H1 (cell line): ENCODE results near the gene ODAD3.
A peak's percentile ranks its signal among the peaks of the same experiment; 100 is the strongest.

Source experiments
- ATF3 ChIP-seq: IDR thresholded peaks from 2 replicates; pipeline ENCODE4 v1.6.1; 2011; ENCODE audit warnings: low read depth, mild to moderate bottlenecking, low read length; ENCODE audit not compliant: insufficient read depth
- BACH1 ChIP-seq: IDR thresholded peaks from 2 replicates; pipeline ENCODE4 v1.6.1; 2012; ENCODE audit warnings: low read length, improper control_type of control experiment
- CTCF ChIP-seq, 3 experiments: IDR thresholded peaks; 1 replicate in 2 of 3; 2 replicates in 1 of 3; pipeline versions ENCODE4 v1.5.1 to v1.6.1; 2011; ENCODE audit warnings: low read length in 3 of 3, mild to moderate bottlenecking in 3 of 3, inconsistent platforms in 2 of 3, low read depth in 1 of 3, moderate library complexity in 1 of 3; ENCODE audit not compliant: insufficient read depth in 1 of 3; ENCODE audit errors: control extremely low read depth in 1 of 3
- EZH2 ChIP-seq: fragments of 200-600 bp; sonication (generic); IDR thresholded peaks from 2 replicates; pipeline ENCODE4 v1.7.1; 2012; ENCODE audit warnings: low read depth, mild to moderate bottlenecking, moderate library complexity, low read length, inconsistent platforms; ENCODE audit not compliant: severe bottlenecking
- GTF2F1 ChIP-seq: IDR thresholded peaks from 2 replicates; pipeline ENCODE4 v1.6.1; 2012; ENCODE audit warnings: low read depth, low read length, improper control_type of control experiment, borderline replicate concordance
- JUN ChIP-seq: IDR thresholded peaks from 2 replicates; pipeline ENCODE4 v1.6.1; 2011; ENCODE audit warnings: low read depth, mild to moderate bottlenecking, improper control_type of control experiment, low read length
- POLR2A ChIP-seq, 2 experiments: IDR thresholded peaks; 1 replicate in 1 of 2; 2 replicates in 1 of 2; pipeline ENCODE4 v1.6.1; 2011; ENCODE audit warnings: low read depth in 2 of 2, low read length in 2 of 2, mild to moderate bottlenecking in 2 of 2; ENCODE audit errors: control extremely low read depth in 1 of 2
- POU5F1 ChIP-seq: IDR thresholded peaks from 2 replicates; pipeline ENCODE4 v1.6.1; 2011; ENCODE audit warnings: low read depth, mild to moderate bottlenecking, low read length, moderate library complexity
- RAD21 ChIP-seq, 2 experiments: IDR thresholded peaks in 1 of 2; conservative IDR thresholded peaks in 1 of 2; 2 replicates each; pipeline ENCODE4 v1.6.1; 2011; ENCODE audit warnings: low read depth in 2 of 2, low read length in 2 of 2, improper control_type of control experiment in 1 of 2, inconsistent platforms in 1 of 2, mild to moderate bottlenecking in 1 of 2, moderate library complexity in 1 of 2
- TEAD4 ChIP-seq: IDR thresholded peaks from 2 replicates; pipeline ENCODE4 v1.6.1; 2012; ENCODE audit warnings: low read depth, low read length, inconsistent platforms, mixed read lengths

- TF ChIP-seq POU5F1 (no peak), BACH1 (no peak), CTCF (IDR thresholded peaks at IDR 0.05; ENCODE audit: control extremely low read depth in 1 of 3, insufficient read depth in 1 of 3, low read depth in 1 of 3, low read length in 3 of 3) (peak; percentile 28 to 50 (median 32); a peak in 3 of 4 replicates), POLR2A (IDR thresholded peaks at IDR 0.05; ENCODE audit: control extremely low read depth in 1 of 2, low read depth in 2 of 2, low read length in 2 of 2) (no peak), JUN (no peak), RAD21 (IDR thresholded peaks at IDR 0.05 in 1 of 2, conservative IDR thresholded peaks at IDR 0.05 in 1 of 2; ENCODE audit: low read depth in 2 of 2, low read length in 2 of 2) (peak in 1 of 2 experiments; percentile 24; a peak in 1 of 4 replicates), EZH2 (no peak), TEAD4 (no peak), ATF3 (no peak), GTF2F1 (no peak)
Measured at GRCh38 chr19:11452620-11453310, 17.8 kb upstream of the ODAD3 start.
